Nephron progenitor cell (in vitro differentiated cells): ENCODE measurements around the gene DGKH.
A peak's percentile ranks its signal among the peaks of the same experiment; 100 is the strongest.

Experiments used
- DNase-seq: peaks from one replicate; pipeline ENCODE4 v3.0.0; 2021
- H3K27ac Mint-ChIP-seq: 2 replicates; pipeline ENCODE4 v1.8.0; 2021; ENCODE audit warnings: mild to moderate bottlenecking, moderate library complexity, mixed read lengths
- H3K27me3 Mint-ChIP-seq: 2 replicates; pipeline ENCODE4 v1.8.0; 2021; ENCODE audit warnings: mild to moderate bottlenecking, low read depth, mixed read lengths; ENCODE audit not compliant: poor library complexity
- H3K36me3 Mint-ChIP-seq: 2 replicates; pipeline ENCODE4 v1.8.0; 2021; ENCODE audit warnings: low read depth, mixed read lengths
- H3K4me1 Mint-ChIP-seq: 2 replicates; pipeline ENCODE4 v1.8.0; 2021; ENCODE audit warnings: mixed read lengths
- H3K4me3 Mint-ChIP-seq: 2 replicates; pipeline ENCODE4 v1.8.0; 2021; ENCODE audit warnings: mild to moderate bottlenecking, moderate library complexity, mixed read lengths
- H3K9me3 Mint-ChIP-seq: 2 replicates; pipeline ENCODE4 v1.8.0; 2021; ENCODE audit warnings: mild to moderate bottlenecking, moderate library complexity, mixed read lengths
- CTCF ChIP-seq: fragments of 200-600 bp; sonication (generic); IDR thresholded peaks from 2 replicates; pipeline ENCODE4 v1.5.0; 2021; ENCODE audit warnings: antibody characterized with exemption

Gene DGKH

GRCh38 chr13:42181381-42181953 lies 133.0 kb downstream of the DGKH start:
- Mint-ChIP-seq H3K9me3 (no peaks in the 10 kb centered on the region), H3K4me1 (no peaks in the 10 kb centered on the region), H3K27me3 (no peaks in the 10 kb centered on the region), H3K27ac (no peak overlapping the region), H3K36me3 (peaks cover 43% of the 10 kb centered on the region), H3K4me3 (no peak overlapping the region)
- DNase-seq: no peak
- no peak for TF ChIP-seq CTCF

- H3K4me1 Mint-ChIP-seq: no peaks in the 10 kb centered on the region
- H3K4me3 Mint-ChIP-seq: no peak overlapping the region
- H3K27ac Mint-ChIP-seq: peak overlapping the region; percentile 9
- DNase-seq: no peak
- H3K9me3 Mint-ChIP-seq: no peaks in the 10 kb centered on the region
- peaks cover 2% of the 10 kb centered on the region for H3K27me3 Mint-ChIP-seq
- TF ChIP-seq CTCF: no peak
- H3K36me3 Mint-ChIP-seq: peaks cover 45% of the 10 kb centered on the region
Observed at GRCh38 chr13:42189061-42189460, 140.6 kb downstream of the DGKH start.

- Mint-ChIP-seq H3K27me3 (peaks cover 2% of the 10 kb centered on the region), H3K36me3 (peaks cover 56% of the 10 kb centered on the region), H3K9me3 (no peaks in the 10 kb centered on the region), H3K4me3 (no peak overlapping the region), H3K4me1 (no peaks in the 10 kb centered on the region), H3K27ac (no peak overlapping the region)
- no peak for TF ChIP-seq CTCF
- no peak for DNase-seq
Observed at GRCh38 chr13:42190529-42190928, 142.1 kb downstream of the DGKH start.

- no peak for DNase-seq
- Mint-ChIP-seq H3K4me3 (no peak overlapping the region), H3K36me3 (peaks cover 44% of the 10 kb centered on the region), H3K9me3 (no peaks in the 10 kb centered on the region), H3K27me3 (no peaks in the 10 kb centered on the region), H3K4me1 (peaks cover 4% of the 10 kb centered on the region), H3K27ac (no peak overlapping the region)
- no peak for TF ChIP-seq CTCF
Observed at GRCh38 chr13:42211704-42212464, 163.4 kb downstream of the DGKH start.

GRCh38 chr13:42214446-42214845 lies 166.0 kb downstream of the DGKH start:
- H3K36me3 Mint-ChIP-seq: peaks cover 36% of the 10 kb centered on the region
- peaks cover 4% of the 10 kb centered on the region for H3K4me1 Mint-ChIP-seq
- H3K27ac Mint-ChIP-seq: peak overlapping the region; percentile 2
- DNase-seq: no peak
- TF ChIP-seq CTCF: no peak
- no peaks in the 10 kb centered on the region for H3K9me3 Mint-ChIP-seq
- no peak overlapping the region for H3K4me3 Mint-ChIP-seq
- H3K27me3 Mint-ChIP-seq: no peaks in the 10 kb centered on the region
